SU-DHL-6 (cell line): ENCODE measurements around the gene ZNF439.
"Not testable (repeated sequence)": the region's sequence is repeated elsewhere in the genome, so short reads cannot be mapped to it uniquely, and the experiment has no call there.

Experiments used
- H2AFZ ChIP-seq: fragments of 200-600 bp; sonication (generic); 2 replicates; pipeline ENCODE4 v1.6.1; 2014; ENCODE audit warnings: low read depth, mild to moderate bottlenecking, moderate library complexity, mixed read lengths, antibody characterized with exemption, low read length; ENCODE audit not compliant: severe bottlenecking
- H3F3A ChIP-seq: fragments of 200-600 bp; shearing (Covaris generic); 2 replicates; pipeline ENCODE4 v1.6.0; 2016; ENCODE audit warnings: antibody characterized with exemption, mild to moderate bottlenecking; ENCODE audit not compliant: insufficient read depth
- H3K27ac ChIP-seq: fragments of 200-600 bp; sonication (generic); 2 replicates; pipeline ENCODE4 v1.5.1; 2016; ENCODE audit warnings: low read depth, mild to moderate bottlenecking, low read length, moderate library complexity, mixed read lengths
- H3K27me3 ChIP-seq: fragments of 200-600 bp; sonication (generic), shearing (Covaris generic); 2 replicates; pipeline ENCODE4 v1.6.0; 2014; ENCODE audit warnings: mild to moderate bottlenecking, low read length
- H3K36me3 ChIP-seq: fragments of 200-600 bp; sonication (generic); 2 replicates; pipeline ENCODE4 v1.6.1; 2014; ENCODE audit warnings: mild to moderate bottlenecking, low read length, mixed read lengths
- H3K4me2 ChIP-seq: fragments of 300-600, 200-600 bp; shearing (Covaris generic), sonication (generic); 2 replicates; pipeline ENCODE4 v1.6.0; 2014; ENCODE audit warnings: low read length, low read depth, mild to moderate bottlenecking; ENCODE audit not compliant: poor library complexity, severe bottlenecking
- H3K4me3 ChIP-seq: fragments of 200-600 bp; sonication (generic); 2 replicates; pipeline ENCODE4 v1.5.1; 2014; ENCODE audit warnings: antibody characterized with exemption, low read length, mild to moderate bottlenecking, mixed read lengths; ENCODE audit not compliant: insufficient read depth, poor library complexity, severe bottlenecking
- H3K79me2 ChIP-seq: fragments of 200-600 bp; sonication (generic); 2 replicates; pipeline ENCODE4 v1.6.1; 2014; ENCODE audit warnings: mild to moderate bottlenecking, low read length, moderate library complexity; ENCODE audit not compliant: insufficient read depth
- H3K9ac ChIP-seq: fragments of 200-600 bp; sonication (generic); 2 replicates; pipeline ENCODE4 v1.7.0; 2014; ENCODE audit warnings: mild to moderate bottlenecking, low read length
- H3K9me2 ChIP-seq: fragments of 200-600 bp; sonication (generic); replicated peaks from 2 replicates; pipeline ENCODE4 v1.6.1; 2014; ENCODE audit warnings: low read length; ENCODE audit not compliant: insufficient read depth
- H3K9me3 ChIP-seq: fragments of 200-600 bp; sonication (generic); 2 replicates; pipeline ENCODE4 v1.6.1; 2014; ENCODE audit warnings: low read length, mixed read lengths; ENCODE audit not compliant: insufficient read depth
- H4K20me1 ChIP-seq: fragments of 200-600 bp; sonication (generic); 2 replicates; pipeline ENCODE4 v1.6.1; 2014; ENCODE audit warnings: low read depth, mild to moderate bottlenecking, antibody characterized with exemption, low read length, moderate library complexity, mixed read lengths
- CTCF ChIP-seq: fragments of 200-600 bp; sonication (generic); IDR thresholded peaks from one replicate; pipeline ENCODE4 v1.5.1; 2017; ENCODE audit warnings: antibody characterized with exemption, mild to moderate bottlenecking, low read length, moderate library complexity; ENCODE audit not compliant: insufficient read depth, poor library complexity, severe bottlenecking
- EZH2phosphoT487 ChIP-seq: fragments of 200-600 bp; sonication (generic), shearing (Covaris generic); conservative IDR thresholded peaks from 2 replicates; pipeline ENCODE4 v1.6.1; 2018; ENCODE audit warnings: mild to moderate bottlenecking, antibody characterized with exemption, low read length, moderate library complexity, mixed read lengths

Gene ZNF439

GRCh38 chr19:11860721-11861120 lies 12.2 kb downstream of the ZNF439 start:
- H3K27me3 ChIP-seq: no peaks in the 10 kb centered on the region
- no peak overlapping the region for H3K4me3 ChIP-seq
- no peak overlapping the region for H2AFZ ChIP-seq
- peaks cover 11% of the 10 kb centered on the region; the same call in 1 of the 2 replicates for H3K36me3 ChIP-seq
- H4K20me1 ChIP-seq: no peaks in the 10 kb centered on the region
- no peaks in the 10 kb centered on the region for H3K9me2 ChIP-seq
- H3K27ac ChIP-seq: no peak overlapping the region
- H3K9ac ChIP-seq: no peak overlapping the region
- peaks cover 40% of the 10 kb centered on the region for H3K79me2 ChIP-seq
- H3F3A ChIP-seq: no peaks in the 10 kb centered on the region
- TF ChIP-seq EZH2phosphoT487 (no peak), CTCF (no peak)
- peaks cover 18% of the 10 kb centered on the region; the same call in 1 of the 2 replicates for H3K9me3 ChIP-seq
- no peak overlapping the region for H3K4me2 ChIP-seq

- H3K36me3 ChIP-seq: peaks cover 15% of the 10 kb centered on the region
- peaks cover 22% of the 10 kb centered on the region; the same call in 1 of the 2 replicates for H3K9me3 ChIP-seq
- TF ChIP-seq CTCF (no peak), EZH2phosphoT487 (no peak)
These were observed 12.8 kb downstream of the ZNF439 start for GRCh38 chr19:11861301-11861700.

GRCh38 chr19:11867766-11868165 lies 19.2 kb downstream of the ZNF439 start:
- H3K27me3 ChIP-seq, H2AFZ ChIP-seq, H3K9ac ChIP-seq, H3K27ac ChIP-seq, H3K9me2 ChIP-seq, H3K4me3 ChIP-seq, H4K20me1 ChIP-seq, H3K4me2 ChIP-seq, H3F3A ChIP-seq: not testable (repeated sequence)
- H3K9me3 ChIP-seq: peaks cover 53% of the 10 kb centered on the region; the same call in 1 of the 2 replicates
- peaks cover 47% of the 10 kb centered on the region for H3K36me3 ChIP-seq
- H3K79me2 ChIP-seq: peaks cover 11% of the 10 kb centered on the region; the same call in 1 of the 2 replicates

More at GRCh38 chr19:11861301-11861700, 12.8 kb downstream of the ZNF439 start:
- Histone ChIP-seq H4K20me1 (no peaks in the 10 kb centered on the region), H3K79me2 (peaks cover 37% of the 10 kb centered on the region), H3K4me3 (no peak overlapping the region), H3K9me2 (no peaks in the 10 kb centered on the region), H3K4me2 (no peak overlapping the region), H3K9ac (no peak overlapping the region), H3K27ac (no peak overlapping the region), H3K27me3 (no peaks in the 10 kb centered on the region), H3F3A (no peaks in the 10 kb centered on the region), H2AFZ (no peak overlapping the region)

GRCh38 chr19:11868188-11868587 lies 19.7 kb downstream of the ZNF439 start:
- Histone ChIP-seq H3K79me2 (peaks cover 11% of the 10 kb centered on the region; the same call in 1 of the 2 replicates), H3K36me3 (peaks cover 47% of the 10 kb centered on the region), H3K27ac (no peak overlapping the region), H3K9ac (no peak overlapping the region), H4K20me1 (no peaks in the 10 kb centered on the region), H3K27me3 (no peaks in the 10 kb centered on the region), H3K9me2 (no peaks in the 10 kb centered on the region), H3F3A (no peaks in the 10 kb centered on the region), H3K9me3 (peaks cover 53% of the 10 kb centered on the region; the same call in 1 of the 2 replicates), H3K4me3 (no peak overlapping the region), H3K4me2 (no peak overlapping the region), H2AFZ (no peak overlapping the region)
- TF ChIP-seq CTCF: no peak
- no peak for TF ChIP-seq EZH2phosphoT487
